ENCODE measurements around the gene FLAD1. TPM values are rescaled to one million over a fixed set of nuclear protein-coding genes. Genes with fewer than 3 reads are reported as not detected.
"Not testable (repeated sequence)": the region's sequence is repeated elsewhere in the genome, so short reads cannot be mapped to it uniquely, and the experiment has no call there.

FLAD1 gene
- total RNA-seq, 1 donor from 2014 or later = 35.9 TPM

- DNase-seq (ENCODE audit: low spot score) = peak; percentile 91
- peaks cover 23% of the 10 kb centered on the region for H3K27me3 Mint-ChIP-seq (ENCODE audit: unreplicated experiment)
- no peaks in the 10 kb centered on the region for H3K9me3 Mint-ChIP-seq (ENCODE audit: unreplicated experiment)
- H3K27ac Mint-ChIP-seq (ENCODE audit: unreplicated experiment) = no peak within 1 kb of the TSS
- H3K4me3 Mint-ChIP-seq (ENCODE audit: unreplicated experiment) = no peak within 1 kb of the TSS
- peaks cover 27% of the 10 kb centered on the region for H3K4me1 Mint-ChIP-seq (ENCODE audit: unreplicated experiment)
- no peak for TF ChIP-seq CTCF (IDR thresholded peaks at IDR 0.05; ENCODE audit: unreplicated experiment)
- H3K36me3 Mint-ChIP-seq (ENCODE audit: low read depth, unreplicated experiment) = peaks cover 18% of the 10 kb centered on the region
Observed at GRCh38 chr1:154974102-154974807, 8.9 kb upstream of the FLAD1 start, which contains the start of gene CKS1B. CKS1B (plus strand) TSS chr1:154974681; CDS start chr1:154974746, 65 bp downstream.

- no peak for TF ChIP-seq CTCF (IDR thresholded peaks at IDR 0.05; ENCODE audit: unreplicated experiment)
- Mint-ChIP-seq H3K4me1 (ENCODE audit: unreplicated experiment) (peaks cover 21% of the 10 kb centered on the region), H3K36me3 (ENCODE audit: low read depth, unreplicated experiment) (peaks cover 18% of the 10 kb centered on the region), H3K27ac (ENCODE audit: unreplicated experiment) (no peak overlapping the region), H3K27me3 (ENCODE audit: unreplicated experiment) (peaks cover 18% of the 10 kb centered on the region), H3K9me3 (ENCODE audit: unreplicated experiment) (no peaks in the 10 kb centered on the region), H3K4me3 (ENCODE audit: unreplicated experiment) (no peak overlapping the region)
- peak; percentile 93 for DNase-seq (ENCODE audit: low spot score)
Observed at GRCh38 chr1:154974808-154975408, 8.2 kb upstream of the FLAD1 start.

DNA sequence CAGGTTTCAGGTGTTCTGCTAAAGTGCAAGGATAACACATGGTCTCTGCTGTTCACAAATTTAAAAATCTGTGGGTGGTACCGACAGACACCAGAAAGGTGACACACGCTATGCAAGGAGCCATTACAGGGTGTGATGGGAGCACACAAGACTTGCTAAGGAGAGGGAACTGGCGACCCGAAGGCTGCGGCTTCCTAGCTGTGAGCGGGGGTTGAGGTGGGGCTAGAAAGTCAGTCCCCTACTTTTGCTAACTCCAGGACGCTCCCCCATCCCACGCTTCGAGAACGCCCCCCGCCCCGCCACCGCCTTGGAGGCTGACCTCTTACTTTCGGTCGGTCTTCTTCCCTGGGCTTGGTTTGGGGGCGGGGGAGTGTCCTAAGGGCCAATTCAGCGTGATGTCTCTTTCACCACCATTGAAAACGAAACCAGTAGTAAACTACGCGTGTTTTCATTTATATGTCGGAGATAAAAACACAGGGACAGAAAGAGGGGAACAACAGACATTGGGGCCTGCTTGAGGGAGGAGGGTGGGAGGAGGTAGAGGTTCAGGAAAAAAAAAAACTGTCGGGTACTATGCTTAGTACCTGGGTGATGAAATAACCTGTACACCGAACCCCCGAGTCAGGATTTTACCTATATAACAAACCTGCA is 7.6 kb upstream of the FLAD1 start:
- Mint-ChIP-seq H3K27me3 (ENCODE audit: unreplicated experiment) (peaks cover 18% of the 10 kb centered on the region), H3K9me3 (ENCODE audit: unreplicated experiment) (no peaks in the 10 kb centered on the region), H3K27ac (ENCODE audit: unreplicated experiment) (no peak overlapping the region), H3K36me3 (ENCODE audit: low read depth, unreplicated experiment) (peaks cover 18% of the 10 kb centered on the region), H3K4me3 (ENCODE audit: unreplicated experiment) (no peak overlapping the region), H3K4me1 (ENCODE audit: unreplicated experiment) (peaks cover 21% of the 10 kb centered on the region)
- TF ChIP-seq CTCF (IDR thresholded peaks at IDR 0.05; ENCODE audit: unreplicated experiment) = no peak
- DNase-seq (ENCODE audit: low spot score) = peak; percentile 51

DNA sequence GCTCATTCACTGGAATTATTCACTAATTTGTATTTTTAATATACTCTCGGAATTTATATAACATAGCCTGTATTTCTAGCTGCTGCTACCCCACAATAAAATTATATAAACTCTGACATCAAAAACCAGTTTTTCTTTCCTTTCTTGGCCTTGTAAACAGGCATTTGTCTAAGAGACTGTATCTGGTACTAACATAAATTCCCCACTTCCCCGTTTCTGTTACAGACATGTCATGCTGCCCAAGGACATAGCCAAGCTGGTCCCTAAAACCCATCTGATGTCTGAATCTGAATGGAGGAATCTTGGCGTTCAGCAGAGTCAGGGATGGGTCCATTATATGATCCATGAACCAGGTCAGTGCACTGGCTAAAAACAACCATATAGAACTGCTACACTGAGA is 5.4 kb upstream of the FLAD1 start:
- H3K4me1 Mint-ChIP-seq (ENCODE audit: unreplicated experiment); H3K9me3 Mint-ChIP-seq (ENCODE audit: unreplicated experiment); H3K27ac Mint-ChIP-seq (ENCODE audit: unreplicated experiment); DNase-seq (ENCODE audit: low spot score); H3K36me3 Mint-ChIP-seq (ENCODE audit: low read depth, unreplicated experiment); H3K27me3 Mint-ChIP-seq (ENCODE audit: unreplicated experiment): not testable (repeated sequence)
- peak overlapping the region; percentile 32 for H3K4me3 Mint-ChIP-seq (ENCODE audit: unreplicated experiment)

- no peak for DNase-seq (ENCODE audit: low spot score)
- no peaks in the 10 kb centered on the region for H3K9me3 Mint-ChIP-seq (ENCODE audit: unreplicated experiment)
- peaks cover 4% of the 10 kb centered on the region for H3K36me3 Mint-ChIP-seq (ENCODE audit: low read depth, unreplicated experiment)
- no peaks in the 10 kb centered on the region for H3K27me3 Mint-ChIP-seq (ENCODE audit: unreplicated experiment)
- H3K4me1 Mint-ChIP-seq (ENCODE audit: unreplicated experiment) = no peaks in the 10 kb centered on the region
- TF ChIP-seq CTCF (IDR thresholded peaks at IDR 0.05; ENCODE audit: unreplicated experiment) = no peak
- no peak overlapping the region for H3K4me3 Mint-ChIP-seq (ENCODE audit: unreplicated experiment)
- no peak overlapping the region for H3K27ac Mint-ChIP-seq (ENCODE audit: unreplicated experiment)
Observed at GRCh38 chr1:154978360-154978759, 4.8 kb upstream of the FLAD1 start.

Measured in endothelial cell (in vitro differentiated cells).